ENCODE data around the gene COL5A1.

DNA sequence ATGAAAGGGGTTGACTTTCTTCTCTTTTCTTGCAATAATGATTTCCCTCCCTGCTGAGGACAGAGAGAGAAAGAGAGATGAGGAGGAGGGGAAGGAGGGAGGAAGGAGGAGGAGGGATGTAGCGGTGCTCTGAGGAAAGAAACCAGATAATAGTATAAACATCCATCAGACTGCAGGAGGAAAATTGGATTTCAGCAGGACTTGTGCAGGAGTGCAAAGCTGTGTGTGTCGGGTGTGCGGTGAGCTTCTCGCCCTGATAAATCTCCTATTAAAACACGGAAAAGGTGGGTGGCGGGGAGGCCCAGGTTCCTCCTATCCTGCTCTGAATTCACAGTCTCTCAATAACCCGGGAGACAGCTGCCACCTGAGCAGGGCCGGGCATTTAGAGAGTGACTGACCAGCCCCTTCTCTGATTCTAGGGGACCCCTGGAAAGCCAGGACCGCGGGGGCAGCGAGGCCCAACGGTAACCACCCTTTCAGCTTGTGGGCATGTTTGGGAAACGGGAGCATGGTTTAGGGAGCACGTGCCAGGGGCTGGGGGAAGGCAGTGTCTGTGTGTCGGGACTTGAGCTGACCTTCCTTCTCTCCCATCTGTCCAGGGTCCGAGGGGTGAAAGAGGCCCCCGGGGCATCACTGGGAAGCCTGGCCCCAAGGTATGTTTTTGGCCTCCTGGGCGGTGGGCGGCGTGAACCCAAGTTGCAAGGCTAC, 153.2 kb downstream of the COL5A1 start:
- TF ChIP-seq, protein P1, sequence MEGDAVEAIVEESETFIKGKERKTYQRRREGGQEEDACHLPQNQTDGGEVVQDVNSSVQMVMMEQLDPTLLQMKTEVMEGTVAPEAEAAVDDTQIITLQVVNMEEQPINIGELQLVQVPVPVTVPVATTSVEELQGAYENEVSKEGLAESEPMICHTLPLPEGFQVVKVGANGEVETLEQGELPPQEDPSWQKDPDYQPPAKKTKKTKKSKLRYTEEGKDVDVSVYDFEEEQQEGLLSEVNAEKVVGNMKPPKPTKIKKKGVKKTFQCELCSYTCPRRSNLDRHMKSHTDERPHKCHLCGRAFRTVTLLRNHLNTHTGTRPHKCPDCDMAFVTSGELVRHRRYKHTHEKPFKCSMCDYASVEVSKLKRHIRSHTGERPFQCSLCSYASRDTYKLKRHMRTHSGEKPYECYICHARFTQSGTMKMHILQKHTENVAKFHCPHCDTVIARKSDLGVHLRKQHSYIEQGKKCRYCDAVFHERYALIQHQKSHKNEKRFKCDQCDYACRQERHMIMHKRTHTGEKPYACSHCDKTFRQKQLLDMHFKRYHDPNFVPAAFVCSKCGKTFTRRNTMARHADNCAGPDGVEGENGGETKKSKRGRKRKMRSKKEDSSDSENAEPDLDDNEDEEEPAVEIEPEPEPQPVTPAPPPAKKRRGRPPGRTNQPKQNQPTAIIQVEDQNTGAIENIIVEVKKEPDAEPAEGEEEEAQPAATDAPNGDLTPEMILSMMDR (conservative IDR thresholded peaks at IDR 0.05 in 1 of 2, IDR thresholded peaks at IDR 0.05 in 1 of 2; ENCODE audit: low read depth in 1 of 2, low read length in 2 of 2) = no peak
- TF ChIP-seq EZH2 (IDR thresholded peaks at IDR 0.05; ENCODE audit: low read length, missing control alignments) = no peak

Measured in fibroblast of lung (primary cell).